Subcutaneous adipose tissue (tissue), 4 donors: ENCODE results near the gene OTOGL. TPM values are rescaled to one million over a fixed set of nuclear protein-coding genes. Genes with fewer than 3 reads are reported as not detected.

Experiments used
- total RNA-seq, 4 donors: library from RNA; depleted of rRNA; stranded (reverse); fragments of >200 nt; gene quantifications; one replicate each; pipeline ENCODE4 v1.1.0, GENCODE V29; 2016
- TF ChIP-seq, protein P1 (sequence below): fragments of 450-650 bp; IDR thresholded peaks from one replicate; pipeline ENCODE4 v1.5.1; 2016; ENCODE audit warnings: low read depth, mild to moderate bottlenecking, control low read depth, antibody characterized with exemption, moderate library complexity

The OTOGL gene
- total RNA-seq, 4 donors from 2014 or later: 0.19 to 0.66 (median 0.50) TPM

DNA sequence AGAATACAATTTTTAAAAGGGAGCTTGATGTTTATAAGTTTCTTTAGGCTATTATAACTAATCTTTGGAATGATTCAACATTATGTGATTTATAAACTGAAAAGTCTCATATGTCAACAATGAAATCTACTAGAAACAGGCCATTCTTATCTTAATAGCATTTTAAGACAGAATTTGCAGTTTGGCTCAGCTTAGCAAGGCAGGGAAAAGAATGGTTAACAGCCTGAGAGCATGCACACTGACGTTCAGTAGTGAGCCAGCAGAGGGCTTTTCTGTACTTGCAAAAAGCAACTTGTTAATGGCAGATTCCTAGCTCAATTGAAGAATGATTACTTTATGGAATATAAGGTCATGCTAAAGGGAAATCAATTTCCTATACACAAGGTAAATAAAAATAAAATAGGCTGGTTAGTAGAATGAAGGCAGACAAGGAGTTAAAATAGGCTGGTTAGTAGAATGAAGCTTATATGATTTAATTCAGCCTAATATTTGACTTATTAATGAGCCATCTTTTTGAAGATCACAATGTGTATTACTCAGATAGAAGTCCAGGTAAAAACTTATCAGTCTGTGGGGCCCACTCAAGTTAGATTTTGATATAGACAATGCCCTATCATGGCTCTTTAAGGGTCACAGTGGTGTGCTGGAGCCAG is 95.9 kb downstream of the OTOGL start:
- TF ChIP-seq, protein P1, sequence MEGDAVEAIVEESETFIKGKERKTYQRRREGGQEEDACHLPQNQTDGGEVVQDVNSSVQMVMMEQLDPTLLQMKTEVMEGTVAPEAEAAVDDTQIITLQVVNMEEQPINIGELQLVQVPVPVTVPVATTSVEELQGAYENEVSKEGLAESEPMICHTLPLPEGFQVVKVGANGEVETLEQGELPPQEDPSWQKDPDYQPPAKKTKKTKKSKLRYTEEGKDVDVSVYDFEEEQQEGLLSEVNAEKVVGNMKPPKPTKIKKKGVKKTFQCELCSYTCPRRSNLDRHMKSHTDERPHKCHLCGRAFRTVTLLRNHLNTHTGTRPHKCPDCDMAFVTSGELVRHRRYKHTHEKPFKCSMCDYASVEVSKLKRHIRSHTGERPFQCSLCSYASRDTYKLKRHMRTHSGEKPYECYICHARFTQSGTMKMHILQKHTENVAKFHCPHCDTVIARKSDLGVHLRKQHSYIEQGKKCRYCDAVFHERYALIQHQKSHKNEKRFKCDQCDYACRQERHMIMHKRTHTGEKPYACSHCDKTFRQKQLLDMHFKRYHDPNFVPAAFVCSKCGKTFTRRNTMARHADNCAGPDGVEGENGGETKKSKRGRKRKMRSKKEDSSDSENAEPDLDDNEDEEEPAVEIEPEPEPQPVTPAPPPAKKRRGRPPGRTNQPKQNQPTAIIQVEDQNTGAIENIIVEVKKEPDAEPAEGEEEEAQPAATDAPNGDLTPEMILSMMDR: no peak

DNA sequence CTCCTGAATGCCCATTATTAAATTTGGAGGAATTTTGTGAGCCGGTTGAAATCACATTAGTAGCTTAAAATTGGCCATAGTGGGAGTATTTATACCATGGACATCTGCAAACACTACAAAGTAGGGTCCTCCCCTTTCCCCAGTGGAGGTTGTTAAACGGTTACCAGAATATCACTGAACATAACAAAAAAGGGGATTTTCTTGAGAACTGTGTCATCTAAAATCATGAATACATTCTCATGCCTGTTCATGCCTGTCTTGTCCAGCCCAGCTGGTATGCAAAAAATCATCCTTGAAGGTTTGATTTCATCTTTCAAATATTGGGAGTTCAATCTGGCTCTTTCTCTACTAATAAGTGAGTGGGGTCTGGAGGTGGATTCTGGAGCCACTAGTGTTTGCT is 96.4 kb downstream of the OTOGL start:
- TF ChIP-seq, protein P1: no peak

DNA sequence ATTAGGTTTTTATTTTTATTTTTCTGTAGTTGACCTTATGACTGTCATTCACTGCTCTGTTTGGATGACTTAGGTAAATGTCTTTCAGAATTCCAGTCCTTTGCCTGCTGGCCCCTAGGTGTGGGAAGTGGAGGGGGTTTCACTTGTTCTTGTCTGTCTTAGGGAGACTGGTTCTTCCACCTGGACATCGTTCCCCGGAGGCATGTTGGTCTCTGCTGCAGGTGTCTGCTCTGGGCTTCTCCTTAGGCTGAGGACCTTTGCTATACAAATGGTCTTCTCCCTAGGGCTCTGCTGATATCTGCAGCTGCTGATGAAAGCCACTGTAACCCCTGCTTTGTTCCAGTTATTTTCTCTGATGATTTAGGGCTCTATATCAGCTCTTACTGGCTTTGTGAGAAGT is 97.1 kb downstream of the OTOGL start:
- TF ChIP-seq, protein P1: no peak

DNA sequence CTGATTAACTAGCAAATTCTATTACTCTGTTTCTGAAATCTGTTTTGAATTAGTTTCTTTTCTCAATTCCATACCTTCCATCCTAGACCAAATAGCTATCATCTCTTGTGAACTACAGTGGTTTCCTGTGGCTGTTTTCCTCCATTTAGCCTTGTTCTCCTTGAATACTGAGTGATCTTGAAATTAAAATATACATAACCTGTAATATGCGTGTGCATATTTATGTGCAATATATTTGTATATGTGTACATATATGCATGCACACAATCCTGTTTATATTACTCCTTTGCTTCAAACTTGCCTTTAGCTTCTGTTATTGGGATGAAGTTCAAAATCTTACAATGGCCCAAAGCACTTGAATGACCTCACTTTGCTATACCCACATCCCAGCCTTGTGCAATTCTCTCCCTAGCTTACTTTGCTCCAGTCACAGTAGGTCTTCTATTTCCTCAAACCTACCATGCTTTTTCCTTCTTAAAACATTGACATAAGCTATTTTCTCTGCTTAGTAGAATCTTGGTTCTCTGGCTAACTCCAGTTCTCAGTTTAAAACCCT is 99.5 kb downstream of the OTOGL start:
- TF ChIP-seq, protein P1: no peak

DNA sequence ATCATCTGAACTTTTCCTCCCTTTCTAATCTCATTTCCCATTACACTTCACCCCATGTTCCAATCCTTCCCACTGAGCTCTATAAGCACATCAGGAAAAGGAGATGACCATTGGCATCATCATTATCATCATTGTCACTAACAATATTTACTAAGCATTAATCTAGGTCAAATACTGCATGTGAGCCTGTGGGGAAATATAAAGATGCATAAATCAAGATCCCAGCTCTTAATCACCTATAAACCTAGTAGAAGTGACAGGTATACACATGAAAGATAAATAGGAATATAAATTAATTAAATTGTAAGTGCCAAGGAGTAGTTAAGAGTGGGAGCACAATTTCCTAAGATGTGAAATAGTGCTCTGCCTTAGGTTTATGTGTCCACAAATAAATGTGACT is 100.6 kb downstream of the OTOGL start:
- TF ChIP-seq, protein P1: no peak

DNA sequence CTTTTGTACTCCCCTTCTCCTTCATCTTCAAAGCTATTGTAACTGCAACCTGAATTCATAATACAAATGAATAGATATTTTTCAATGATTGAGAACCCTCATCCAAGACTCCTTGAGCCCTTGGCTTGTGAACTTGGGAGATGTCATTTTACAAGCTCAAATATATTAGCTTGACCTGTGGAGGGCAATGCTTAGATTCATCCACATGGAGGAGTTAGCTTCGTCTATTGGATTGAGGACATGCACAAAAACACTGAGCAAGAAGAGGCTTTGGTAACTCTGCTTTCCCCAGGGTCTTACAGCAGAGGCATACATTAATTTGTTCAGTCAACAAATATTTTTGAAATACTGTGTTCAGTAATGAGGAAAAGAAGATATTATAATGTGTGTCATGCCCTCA is 101.1 kb downstream of the OTOGL start:
- TF ChIP-seq, protein P1: no peak

DNA sequence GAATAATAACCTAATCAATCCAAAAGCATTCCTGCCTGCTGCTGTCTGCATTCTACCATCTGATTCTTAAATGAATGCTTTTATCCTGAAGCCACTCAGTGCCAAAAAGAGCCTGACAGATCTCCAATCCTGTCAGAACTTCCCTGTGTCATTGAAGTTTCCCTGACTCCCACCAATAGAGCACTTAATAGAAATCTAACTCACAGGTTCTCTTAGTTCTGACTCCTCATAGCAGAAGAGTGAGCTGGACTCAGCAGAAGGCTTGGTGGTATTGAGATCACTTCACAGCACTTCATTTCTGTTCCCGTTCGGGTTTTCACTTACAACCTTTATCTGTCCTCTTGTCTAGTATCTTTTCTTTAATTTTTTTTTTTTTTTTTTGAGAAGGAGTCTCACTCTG is 102.6 kb downstream of the OTOGL start:
- TF ChIP-seq, protein P1: no peak
